ENCODE results near the gene PDGFD. TPM values are rescaled to one million over a fixed set of nuclear protein-coding genes. Genes with fewer than 3 reads are reported as not detected.

Gene PDGFD
- total RNA-seq, 1 experiment from 2014 or later = 2.6 TPM

- CTCF ChIA-PET = no interaction called here
- H3K27ac Mint-ChIP-seq = no peak overlapping the region
Measured at GRCh38 chr11:103904324-103904667, 259.7 kb downstream of the PDGFD start.

GRCh38 chr11:103903621-103904323 lies 260.2 kb downstream of the PDGFD start:
- Mint-ChIP-seq H3K27ac (no peak overlapping the region), H3K27me3 (ENCODE audit: low read depth) (no peaks in the 10 kb centered on the region), H3K9me3 (peaks cover 11% of the 10 kb centered on the region), H3K4me3 (no peak overlapping the region), H3K4me1 (peaks cover 4% of the 10 kb centered on the region), H3K36me3 (0 out of 2 replicates have a peak, but pooled peaks cover 5% of the 10 kb centered on the region)
- ATAC-seq = no peak
- no peak for TF ChIP-seq ZSCAN18 (CRISPR knock-in tag; IDR thresholded peaks at IDR 0.05)
- no peak for TF ChIP-seq NR3C1 (CRISPR knock-in tag; conservative IDR thresholded peaks at IDR 0.05; ENCODE audit: low read depth)
- TF ChIP-seq NFATC4 (CRISPR knock-in tag; IDR thresholded peaks at IDR 0.05) = no peak
- TF ChIP-seq GRHL2 (CRISPR knock-in tag; IDR thresholded peaks at IDR 0.05; ENCODE audit: insufficient replicate concordance, severe bottlenecking) = no peak
- TF ChIP-seq CDX4 (CRISPR knock-in tag; IDR thresholded peaks at IDR 0.05; ENCODE audit: borderline replicate concordance) = no peak
- no peak for TF ChIP-seq PREB (CRISPR knock-in tag; IDR thresholded peaks at IDR 0.05; ENCODE audit: borderline replicate concordance)
- no peak for TF ChIP-seq RELA (CRISPR knock-in tag; IDR thresholded peaks at IDR 0.05; ENCODE audit: borderline replicate concordance)
- TF ChIP-seq ARID4B (CRISPR knock-in tag; IDR thresholded peaks at IDR 0.05; ENCODE audit: borderline replicate concordance) = no peak
- no peak for TF ChIP-seq CBFB (CRISPR knock-in tag; IDR thresholded peaks at IDR 0.05; ENCODE audit: low read depth)
- TF ChIP-seq ATF3 (CRISPR knock-in tag; conservative IDR thresholded peaks at IDR 0.05) = no peak
- no peak for TF ChIP-seq TEAD1 (CRISPR knock-in tag; IDR thresholded peaks at IDR 0.05)
- no peak for TF ChIP-seq CTCF (IDR thresholded peaks at IDR 0.05)
- no peak for TF ChIP-seq ATF2 (CRISPR knock-in tag; IDR thresholded peaks at IDR 0.05; ENCODE audit: borderline replicate concordance, low read depth)
- TF ChIP-seq CREM (CRISPR knock-in tag; IDR thresholded peaks at IDR 0.05) = no peak
- no peak for TF ChIP-seq ZNF671 (CRISPR knock-in tag; IDR thresholded peaks at IDR 0.05)
- ChIA-PET CTCF (no interaction called here), POLR2A (no interaction called here)
- no peak for DNase-seq (ENCODE audit: low spot score)

More at GRCh38 chr11:103904324-103904667, 259.7 kb downstream of the PDGFD start:
- peaks cover 4% of the 10 kb centered on the region for H3K4me1 Mint-ChIP-seq
- H3K4me3 Mint-ChIP-seq = no peak overlapping the region
- 0 out of 2 replicates have a peak, but pooled peaks cover 5% of the 10 kb centered on the region for H3K36me3 Mint-ChIP-seq
- DNase-seq (ENCODE audit: low spot score) (no peak), ATAC-seq (no peak)
- POLR2A ChIA-PET = no interaction called here
- H3K9me3 Mint-ChIP-seq = peaks cover 11% of the 10 kb centered on the region
- TF ChIP-seq TCF7 (CRISPR knock-in tag; IDR thresholded peaks at IDR 0.05; ENCODE audit: low read depth) = no peak
- no peak for TF ChIP-seq ZNF317 (CRISPR knock-in tag; IDR thresholded peaks at IDR 0.05; ENCODE audit: borderline replicate concordance, low read depth)
- no peak for TF ChIP-seq NFE2L1 (CRISPR knock-in tag; IDR thresholded peaks at IDR 0.05)
- H3K27me3 Mint-ChIP-seq (ENCODE audit: low read depth) = no peaks in the 10 kb centered on the region

Measured in WTC11 (cell line).